GM18511 (cell line): Measurements from ENCODE around the gene TMBIM4.
A peak's percentile ranks its signal among the peaks of the same experiment; 100 is the strongest.

ENCODE experiments used
- ATAC-seq: cut with Tn5 transposase; IDR thresholded peaks from one replicate; pipeline ENCODE4 v1.9.1; 2021; ENCODE audit warnings: mild to moderate bottlenecking, moderate library complexity; ENCODE audit not compliant: unreplicated experiment

The TMBIM4 gene

DNA sequence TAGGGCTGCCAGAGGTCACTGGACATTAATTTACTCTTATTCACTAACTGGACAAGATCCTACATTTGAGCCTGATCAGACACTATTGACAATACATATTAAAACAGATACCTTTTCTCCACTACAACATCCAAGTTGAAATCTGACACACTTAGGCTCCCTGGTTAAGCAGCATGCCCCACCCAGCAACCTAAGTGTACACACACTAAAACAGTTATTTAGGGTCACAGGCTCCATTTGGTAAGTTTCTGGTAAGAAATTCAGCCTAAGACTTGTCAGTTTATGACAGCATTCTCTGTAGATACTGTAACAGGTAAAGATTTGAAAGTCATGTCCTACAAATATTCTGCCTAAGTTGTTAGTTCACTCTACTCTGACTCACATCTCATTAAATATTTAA, 27.0 kb downstream of the TMBIM4 start:
- no peak for ATAC-seq

DNA sequence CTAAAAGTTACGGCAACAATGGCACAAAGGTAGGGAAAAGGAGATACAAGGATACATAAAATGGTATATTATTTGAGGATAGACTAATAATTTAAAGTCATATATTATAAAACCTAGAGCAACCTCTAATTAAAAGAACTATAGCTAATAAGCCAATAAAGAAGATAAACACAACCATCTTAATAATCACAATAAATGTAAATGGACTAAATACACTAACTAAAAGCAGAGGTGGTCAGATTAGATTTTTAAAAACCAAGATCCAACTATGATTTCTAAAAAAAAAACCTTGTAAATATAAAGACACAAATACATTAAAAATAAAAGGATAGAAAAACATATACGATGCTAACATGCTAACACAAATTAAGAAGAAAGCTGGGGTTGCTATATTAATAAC, 28.5 kb downstream of the TMBIM4 start:
- no peak for ATAC-seq

DNA sequence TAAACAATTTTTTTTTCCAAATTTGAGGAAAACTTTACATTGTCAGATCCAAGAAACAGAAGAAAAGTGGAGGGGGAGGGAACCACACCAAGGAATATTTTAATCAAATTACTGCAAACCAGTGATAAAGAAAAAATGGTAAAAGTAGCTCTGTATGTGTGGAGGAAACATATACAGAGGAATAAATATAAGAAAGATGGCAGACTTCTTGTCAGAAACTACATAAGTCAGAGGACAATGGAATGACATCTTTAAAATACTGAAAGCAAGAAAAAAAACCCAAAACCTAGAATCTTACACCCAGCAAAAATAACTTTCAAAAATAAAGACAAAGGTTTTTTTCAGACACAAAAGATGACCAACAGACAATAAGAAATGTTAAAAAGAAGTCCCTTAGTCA, 29.1 kb downstream of the TMBIM4 start:
- no peak for ATAC-seq

DNA sequence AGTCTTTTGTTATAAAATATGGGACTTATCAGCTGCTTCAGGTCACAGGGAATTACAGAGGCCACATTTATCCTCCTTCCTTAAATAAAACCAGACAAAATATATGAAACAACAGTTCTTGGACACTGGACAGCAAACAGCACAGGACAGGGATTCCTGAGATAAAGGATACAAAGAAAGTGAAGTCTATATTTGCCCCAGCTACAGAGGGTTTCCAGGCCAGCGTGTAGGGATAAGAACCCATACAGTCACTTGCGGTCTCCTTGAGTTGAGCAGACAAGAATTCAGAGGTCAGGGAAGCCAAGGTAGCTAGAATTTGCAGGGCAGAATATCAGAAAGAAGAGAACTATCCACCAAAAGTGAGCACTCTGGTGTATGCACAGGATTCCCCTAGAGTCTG, 30.5 kb downstream of the TMBIM4 start:
- no peak for ATAC-seq

DNA sequence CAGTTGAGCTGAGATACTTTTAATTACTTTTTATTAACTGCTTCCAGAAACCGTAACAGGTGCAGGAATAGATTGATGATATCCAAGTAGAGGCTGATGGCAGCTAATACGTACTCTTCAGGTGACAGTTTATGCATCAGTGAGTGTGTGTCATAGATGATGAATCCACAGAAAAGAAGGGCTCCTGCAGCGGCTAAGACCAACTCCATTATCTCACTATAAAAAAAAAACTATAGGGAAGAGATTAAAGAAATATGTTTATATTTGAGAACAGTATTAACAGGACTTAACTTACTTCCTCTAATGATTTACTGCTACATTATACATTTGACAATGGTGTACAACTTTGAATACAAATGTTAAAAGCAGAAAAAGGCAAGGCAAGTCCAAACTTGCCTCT, 31.9 kb downstream of the TMBIM4 start:
- no peak for ATAC-seq

DNA sequence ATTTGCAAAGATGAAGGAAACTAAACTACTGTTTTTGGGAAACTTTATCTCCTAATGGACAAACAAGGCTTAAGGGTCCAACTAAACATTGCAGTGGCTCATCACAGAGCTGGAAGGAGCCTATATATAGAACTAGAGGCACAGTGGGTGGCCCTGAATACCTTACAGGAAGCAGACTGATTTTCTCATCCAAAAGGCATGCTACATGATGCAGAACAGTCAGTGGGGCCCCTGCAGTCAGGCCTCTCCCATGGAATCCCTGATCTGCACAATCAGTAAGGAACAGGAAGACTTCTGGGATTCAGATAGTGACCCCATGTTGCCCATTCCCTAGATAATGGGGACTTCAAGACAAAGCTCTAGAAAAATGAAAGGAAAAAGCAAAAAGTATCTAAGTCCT, 37.4 kb downstream of the TMBIM4 start:
- no peak for ATAC-seq

DNA sequence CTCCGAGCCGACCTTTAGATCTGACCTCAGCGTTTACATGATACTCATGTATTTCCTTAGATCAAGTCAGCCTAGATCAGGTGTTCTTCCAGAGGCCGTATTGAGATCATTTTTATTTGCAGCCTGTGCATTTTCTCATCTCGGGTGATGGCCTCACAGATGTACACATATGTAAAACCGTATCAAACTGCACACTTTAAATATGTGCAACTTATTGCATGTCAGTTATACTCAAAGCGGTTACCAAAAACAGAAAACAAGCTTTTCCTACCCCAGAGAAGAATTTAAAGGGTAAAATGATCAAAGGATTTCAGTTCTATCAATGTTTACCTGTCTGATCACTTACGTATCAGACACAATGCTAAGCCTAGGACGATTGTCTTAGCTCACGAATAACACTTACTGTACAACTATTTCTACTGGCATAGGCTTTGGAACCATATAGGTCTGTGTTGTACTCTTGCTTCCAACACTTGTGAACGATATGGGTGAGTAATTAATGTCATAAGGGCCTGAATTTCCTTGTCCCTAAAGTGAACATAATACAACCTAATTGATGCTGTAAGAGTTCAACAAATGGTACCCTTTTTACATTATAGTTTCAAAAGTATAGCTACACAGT, 38.6 kb downstream of the TMBIM4 start:
- ATAC-seq = peak; percentile 5

DNA sequence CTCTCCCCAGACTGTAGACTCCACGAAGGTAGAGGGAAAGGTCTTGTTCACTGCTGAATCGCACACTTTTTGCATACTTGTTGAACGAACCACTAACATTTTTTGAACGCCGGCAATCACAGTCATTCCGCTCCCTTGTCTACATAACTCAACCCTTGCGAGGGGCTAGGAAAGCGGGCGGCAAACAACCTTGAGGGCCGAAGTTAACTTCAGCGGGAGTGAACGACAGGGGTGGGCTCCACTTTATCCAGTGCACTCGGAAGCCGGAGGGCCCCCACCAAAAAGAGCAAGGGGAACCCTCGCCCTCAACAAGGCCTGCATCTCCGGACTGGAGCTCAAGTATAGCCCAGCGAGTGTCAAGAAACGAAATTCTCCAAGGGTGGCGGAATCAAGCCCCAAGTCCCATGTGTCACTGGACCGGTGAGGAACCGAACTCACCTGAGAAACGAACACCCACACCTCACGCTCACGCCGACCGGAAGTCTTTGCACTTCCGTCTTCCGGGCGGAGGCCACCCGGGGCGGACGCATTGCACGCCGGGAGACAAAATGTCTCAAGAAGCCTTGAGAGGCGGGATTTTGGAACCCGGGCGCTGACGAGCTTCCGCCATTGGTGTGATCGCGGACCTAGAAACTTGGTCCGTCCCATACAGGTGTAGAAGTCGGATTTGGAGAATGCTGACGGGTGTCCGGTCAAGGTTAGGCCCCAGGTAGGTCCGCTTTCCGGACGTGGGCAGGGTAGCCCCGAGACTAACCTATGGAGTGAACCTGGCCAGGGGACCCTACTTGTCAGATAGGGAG, 39.3 kb downstream of the TMBIM4 start, which contains the start of gene LLPH:
Gene LLPH, minus strand, starts transcription at position 484 of the 800 bp plus-strand sequence. CDS start 1,644 bp downstream, outside the sequence.
- ATAC-seq = peak; percentile 98

DNA sequence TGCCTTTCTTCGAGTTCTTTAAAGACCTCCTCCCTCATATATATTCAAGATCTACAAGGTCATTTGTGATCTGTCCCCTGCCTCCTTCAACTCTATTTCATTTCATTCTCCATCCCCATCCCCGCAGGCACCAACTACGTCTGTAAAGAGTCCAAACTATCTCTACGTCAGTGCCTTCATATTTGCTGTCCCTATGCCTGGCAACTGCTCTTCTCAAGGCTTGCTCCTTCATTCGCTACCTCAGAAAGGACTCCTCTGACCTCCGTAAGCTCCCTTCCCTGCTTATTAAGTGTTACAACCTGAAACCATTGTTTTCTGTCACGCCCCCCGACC, 39.9 kb downstream of the TMBIM4 start:
- ATAC-seq = peak; percentile 9

DNA sequence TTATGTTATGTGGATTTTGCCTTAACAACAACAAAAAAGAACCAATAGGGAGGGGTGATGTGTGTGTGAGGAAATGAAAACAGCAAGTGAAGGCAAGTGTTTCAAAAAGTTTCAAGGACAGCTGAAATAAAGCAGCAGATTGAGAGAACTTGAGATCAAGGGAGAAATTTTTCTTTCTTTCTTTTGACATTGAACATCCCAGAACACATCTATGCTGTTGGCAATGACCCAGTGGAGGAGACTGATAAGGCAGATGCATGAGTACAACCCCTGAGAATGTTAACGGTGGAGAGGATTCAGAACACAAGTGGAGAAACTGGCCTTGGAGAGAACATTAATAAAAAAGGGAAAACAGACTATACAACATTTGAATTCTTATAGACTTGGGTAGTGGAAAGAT, 42.1 kb downstream of the TMBIM4 start:
- ATAC-seq = no peak

DNA sequence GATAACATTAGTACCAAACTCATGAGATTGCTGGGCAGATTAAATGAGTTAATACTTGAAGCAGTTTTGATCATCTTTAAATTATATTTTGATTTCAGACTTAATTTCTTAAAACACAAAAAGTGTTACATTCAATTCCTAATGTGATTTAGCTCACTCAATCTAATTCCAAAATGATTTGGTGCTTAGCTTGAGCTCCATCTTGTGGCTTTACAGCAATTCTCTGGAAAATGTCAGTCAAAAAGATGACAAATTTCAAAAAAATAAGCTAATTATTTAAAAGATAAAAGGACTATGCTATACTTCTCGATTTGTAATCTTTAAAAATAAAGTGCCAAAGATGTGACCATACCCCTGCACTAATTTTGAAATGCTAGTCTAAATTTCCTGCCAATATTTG, 49.3 kb downstream of the TMBIM4 start:
- ATAC-seq = no peak

DNA sequence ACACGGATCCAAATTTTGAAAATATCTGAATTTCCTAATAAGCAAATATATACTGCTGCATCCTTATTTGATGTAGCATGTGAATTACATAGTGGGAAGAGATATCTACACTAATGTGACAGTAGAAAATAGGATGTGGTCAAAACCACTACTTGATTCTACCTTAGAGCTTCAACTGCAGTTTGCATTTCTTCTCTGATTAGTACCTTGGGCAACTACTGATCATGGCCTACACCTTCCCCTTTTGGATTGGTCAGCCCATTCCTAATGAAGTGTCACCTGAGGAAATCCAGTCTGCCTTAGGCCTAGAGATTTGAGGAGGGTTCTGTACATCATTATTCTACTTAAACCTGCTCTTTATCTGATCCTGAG, 49.9 kb downstream of the TMBIM4 start:
- ATAC-seq = peak; percentile 81

DNA sequence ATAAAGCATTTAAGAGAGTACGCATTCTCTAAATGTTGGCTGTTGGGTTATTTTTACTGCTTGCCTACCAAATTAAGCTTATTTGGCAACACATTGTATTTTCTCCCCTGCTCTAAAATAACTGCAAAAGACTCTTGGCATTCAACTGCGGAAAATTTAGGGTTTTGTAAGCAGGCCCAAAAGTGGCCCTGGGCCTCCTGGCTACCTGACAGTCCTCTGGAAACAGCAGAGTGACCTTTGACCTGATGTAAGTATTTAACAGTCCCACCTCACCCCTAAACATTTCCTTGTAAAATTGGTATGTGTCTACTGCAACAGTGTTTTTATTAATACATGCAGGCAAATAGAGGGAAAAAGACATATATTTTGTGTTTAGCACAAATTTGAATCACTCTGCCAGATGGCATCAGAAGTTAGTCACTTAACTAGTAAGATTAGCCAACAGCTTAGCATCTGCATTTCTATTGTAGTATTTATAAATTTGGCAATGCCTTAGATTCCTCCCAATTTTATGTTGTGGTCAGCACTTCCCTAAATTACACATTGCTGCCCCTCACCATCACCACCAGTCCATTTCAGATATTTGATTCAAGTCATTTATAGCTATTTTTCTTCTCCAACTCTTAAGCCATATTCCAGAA, 50.4 kb downstream of the TMBIM4 start:
- ATAC-seq = no peak

DNA sequence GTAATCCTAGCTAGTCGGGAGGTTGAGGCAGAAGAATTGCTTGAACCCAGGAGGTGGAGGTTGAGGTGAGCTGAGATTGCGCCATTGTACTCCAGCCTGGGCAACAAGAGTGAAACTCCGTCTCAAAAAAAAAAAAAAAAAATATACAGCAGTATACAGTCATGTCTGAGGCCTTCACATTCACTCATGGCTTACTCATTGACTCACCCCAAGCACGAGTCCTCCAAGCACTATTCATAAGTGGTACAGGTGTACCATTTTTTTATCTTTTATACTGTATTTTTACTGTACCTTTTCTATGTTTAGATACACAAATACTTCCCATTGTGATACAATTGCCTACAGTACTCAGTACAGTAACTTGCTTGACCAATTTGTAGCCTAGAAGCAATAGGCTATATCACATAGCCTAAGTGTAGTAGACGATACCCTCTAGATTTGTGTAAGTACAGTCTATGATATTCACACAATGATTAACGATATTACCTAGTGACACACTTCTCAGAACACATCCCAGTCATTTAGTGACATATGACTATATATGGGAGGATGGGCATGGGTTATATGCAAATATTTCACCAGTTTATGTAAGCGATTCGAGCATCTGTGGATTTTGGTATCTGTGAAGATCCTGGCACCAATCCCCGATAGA, 51.4 kb downstream of the TMBIM4 start:
- ATAC-seq = no peak

DNA sequence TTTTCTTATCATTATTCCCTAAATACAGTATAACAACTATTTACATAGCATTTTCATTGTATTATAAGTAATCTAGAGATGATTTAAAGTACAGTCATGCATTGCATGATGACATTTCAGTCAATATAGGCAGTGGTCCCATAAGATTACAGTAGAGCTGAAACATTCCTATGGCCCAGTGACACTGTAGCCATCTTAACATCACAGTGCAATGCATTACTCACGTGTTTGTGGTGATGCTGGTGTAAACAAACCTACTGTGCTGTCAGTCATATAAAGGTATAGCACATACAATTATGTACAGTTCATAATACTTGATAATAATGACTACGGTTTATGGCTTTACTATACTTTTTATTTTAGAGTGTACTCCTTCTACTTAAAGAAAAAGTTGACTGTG, 52.6 kb downstream of the TMBIM4 start:
- ATAC-seq = no peak

DNA sequence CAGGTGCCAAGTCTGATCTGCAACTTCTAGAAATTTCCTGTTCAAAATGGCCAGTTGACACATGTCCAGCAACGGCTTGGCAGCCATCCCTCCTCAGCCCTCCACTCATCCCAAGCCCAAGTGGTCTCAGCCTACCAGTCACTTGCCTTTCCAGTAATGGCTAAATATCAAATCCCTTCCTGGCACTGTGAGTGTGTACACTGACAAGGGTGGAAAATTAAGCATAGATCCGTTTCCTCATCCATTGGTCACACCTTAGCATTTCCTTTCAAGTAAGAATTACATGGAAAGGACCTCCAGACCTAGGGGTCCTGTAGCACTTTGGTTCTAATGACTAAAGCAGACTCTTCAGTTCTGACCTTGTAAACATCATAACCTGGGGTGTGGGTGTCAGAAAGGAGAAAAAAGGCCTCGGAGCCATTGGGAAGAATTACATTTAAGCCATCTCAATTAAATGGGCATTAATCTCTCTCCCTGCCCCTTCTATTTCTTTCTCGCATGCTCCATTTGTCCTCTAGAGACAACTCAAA, 54.7 kb downstream of the TMBIM4 start:
- no peak for ATAC-seq

DNA sequence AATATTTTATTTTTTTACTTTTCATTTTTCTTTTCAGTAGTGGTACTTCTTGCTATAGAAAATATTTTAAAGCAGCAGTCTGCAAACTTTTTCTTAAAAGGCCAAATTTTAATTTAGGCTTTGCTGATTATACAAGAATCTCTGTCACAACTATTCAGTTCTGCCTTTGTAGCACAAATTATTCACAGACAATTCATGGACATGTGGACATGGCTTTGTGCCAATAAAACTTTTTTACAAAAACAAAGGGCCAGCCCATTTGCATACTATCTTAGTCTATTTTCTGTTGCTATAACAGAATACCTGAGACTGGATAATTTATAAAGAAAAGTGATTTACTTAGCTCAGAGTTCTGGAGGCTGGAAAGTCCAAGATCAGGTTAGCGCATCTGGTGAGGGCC, 56.3 kb downstream of the TMBIM4 start:
- no peak for ATAC-seq

DNA sequence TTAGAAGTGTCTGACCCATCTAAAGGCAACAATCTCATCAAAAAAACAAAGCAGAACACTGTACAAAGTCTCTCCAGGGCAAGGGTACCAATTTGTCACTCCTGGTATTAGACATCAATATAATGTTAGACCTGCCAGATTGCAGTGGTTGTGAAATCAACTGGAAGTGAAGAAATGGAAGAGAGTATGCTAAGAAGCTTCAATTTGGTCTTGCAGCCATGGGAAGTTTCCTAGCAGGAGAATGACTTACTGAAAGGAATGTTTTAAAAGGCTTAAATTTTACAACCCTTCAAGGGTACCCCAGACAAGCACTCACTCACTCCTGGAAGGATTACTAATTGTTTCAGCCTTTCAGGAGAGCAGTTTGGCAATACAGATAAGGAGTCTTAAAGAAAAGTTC, 58.2 kb downstream of the TMBIM4 start:
- ATAC-seq = no peak

DNA sequence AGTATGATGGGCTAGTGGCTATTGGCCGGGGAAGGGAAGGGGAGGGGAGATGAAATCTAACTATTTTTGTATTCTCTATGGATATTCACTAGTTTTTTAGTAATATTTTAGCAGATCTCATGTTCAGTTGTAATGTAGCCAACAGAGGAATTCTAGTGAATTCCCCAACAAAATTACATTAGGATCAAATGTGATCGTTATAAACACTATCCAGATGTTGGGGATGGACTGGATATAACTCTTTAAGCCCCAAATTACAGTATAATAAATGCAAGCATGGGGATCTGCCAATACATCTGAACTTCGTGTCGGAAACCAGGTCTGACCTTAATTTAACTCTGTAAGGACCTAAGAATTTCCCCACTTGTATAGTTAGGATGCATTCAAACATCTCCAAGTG, 60.7 kb downstream of the TMBIM4 start:
- ATAC-seq = no peak

DNA sequence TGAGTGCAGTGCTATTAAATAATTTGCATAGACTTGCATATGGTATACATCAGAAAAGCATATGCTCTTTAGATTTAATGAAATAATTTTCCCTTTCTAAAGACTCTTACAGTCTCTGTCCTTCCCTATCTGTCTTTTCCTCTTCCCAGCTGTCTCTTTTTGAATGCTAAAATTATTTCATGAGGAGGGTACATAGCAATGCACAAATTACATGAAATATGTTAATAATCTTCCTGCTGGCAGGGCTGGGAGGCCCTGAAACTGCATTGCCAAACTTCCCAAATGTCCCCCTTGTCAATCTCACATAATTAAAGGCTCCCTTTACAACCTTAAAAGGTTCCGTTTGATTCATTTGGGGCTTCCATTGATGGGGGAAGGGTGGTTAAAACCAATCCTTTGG, 61.4 kb downstream of the TMBIM4 start:
- ATAC-seq = no peak

DNA sequence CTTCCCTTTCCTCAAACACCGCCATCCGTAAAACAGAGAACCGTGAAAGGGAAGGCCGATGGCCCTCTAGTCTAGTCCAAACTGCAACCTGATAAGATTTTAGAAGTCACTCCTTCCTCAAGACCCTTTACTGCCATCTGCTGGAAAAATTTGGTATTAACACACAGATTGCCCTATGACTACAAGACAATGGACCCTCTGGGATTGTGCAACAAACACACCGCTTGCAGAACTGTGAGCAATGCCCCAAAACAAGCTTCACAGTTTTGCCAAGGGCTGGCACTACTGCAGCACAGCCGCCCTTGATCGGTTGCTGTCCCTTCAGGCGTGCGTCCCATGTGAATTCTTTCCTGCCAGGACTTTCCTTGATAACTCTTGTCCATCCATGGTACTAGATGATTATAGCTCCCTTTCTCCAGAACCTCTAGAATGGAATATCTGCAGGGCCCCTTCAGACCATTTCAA, 62.3 kb downstream of the TMBIM4 start:
- ATAC-seq = peak; percentile 100
